Breast epithelium (tissue), 4 donors: ENCODE measurements around the gene DIS3L2. TPM values are rescaled to one million over a fixed set of nuclear protein-coding genes. Genes with fewer than 3 reads are reported as not detected.

Experiments
- DNase-seq, 2 donors: peaks; one replicate each; pipeline ENCODE4 v3.0.0-alpha.2; 2019; ENCODE audit warnings: low spot score in 2 of 2
- H3K27ac ChIP-seq, 2 donors: fragments of 200-600 bp; sonication (generic) in 1 of 2; one replicate each; pipeline ENCODE4 v1.5.1; 2016 to 2019; ENCODE audit warnings: mild to moderate bottlenecking in 1 of 2
- H3K27me3 ChIP-seq, 2 donors: fragments of 200-600 bp; sonication (generic) in 1 of 2; one replicate each; pipeline versions ENCODE4 v1.5.1 to v1.6.0; 2017 to 2019; ENCODE audit warnings: control low read depth in 1 of 2, mild to moderate bottlenecking in 1 of 2
- H3K36me3 ChIP-seq: fragments of 200-600 bp; one replicate; pipeline ENCODE4 v1.5.1; 2019
- H3K4me1 ChIP-seq, 2 donors: fragments of 200-600 bp; sonication (generic); one replicate each; pipeline ENCODE4 v1.5.1; 2016 to 2019; ENCODE audit warnings: control low read depth in 1 of 2
- H3K4me3 ChIP-seq, 3 donors: fragments of 200-600 bp; sonication (generic); 1 replicate in 2 of 3; 2 replicates in 1 of 3; pipeline ENCODE4 v1.5.1; 2016 to 2019; ENCODE audit warnings: mild to moderate bottlenecking in 3 of 3, moderate library complexity in 2 of 3
- H3K9me3 ChIP-seq, 2 donors: fragments of 200-600 bp; sonication (generic) in 1 of 2; one replicate each; pipeline ENCODE4 v1.5.1; 2016 to 2019; ENCODE audit warnings: control low read depth in 1 of 2
- CTCF ChIP-seq, 3 donors: fragments of 450-650 bp; IDR thresholded peaks; one replicate each; pipeline ENCODE4 v1.5.1; 2016 to 2017; ENCODE audit warnings: antibody characterized with exemption in 3 of 3, mild to moderate bottlenecking in 3 of 3, moderate library complexity in 3 of 3
- POLR2A ChIP-seq: fragments of 450-650 bp; IDR thresholded peaks from one replicate; pipeline ENCODE4 v1.6.1; 2016; ENCODE audit warnings: antibody characterized with exemption, mild to moderate bottlenecking, moderate library complexity
- POLR2AphosphoS5 ChIP-seq, 3 donors: sonication (generic); formaldehyde crosslinking; IDR thresholded peaks; one replicate each; pipeline ENCODE4 v1.6.1; 2017; ENCODE audit warnings: antibody characterized with exemption in 3 of 3
- intact Hi-C: fragments of 100-400 bp; cut with DNase I; formaldehyde crosslinking; loops from one replicate; pipeline ENCODE4 v1.15.1; 2023; ENCODE audit warnings: low total_unique reads
- total RNA-seq, 3 donors: library from RNA; depleted of rRNA; stranded (reverse); fragments of >200 nt; gene quantifications; one replicate each; pipeline ENCODE4 v1.1.0, GENCODE V29; 2016

The DIS3L2 gene
- total RNA-seq, 3 donors from 2014 or later = 19.2 to 38.9 (median 33.4) TPM

- intact Hi-C loops = no loop called here
- Histone ChIP-seq H3K4me3 (no peak overlapping the region), H3K27ac (no peak overlapping the region), H3K36me3 (no peaks in the 10 kb centered on the region), H3K9me3 (no peaks in the 10 kb centered on the region), H3K27me3 (no peaks in the 10 kb centered on the region), H3K4me1 (no peaks in the 10 kb centered on the region)
- TF ChIP-seq POLR2A (no peak), CTCF (IDR thresholded peaks at IDR 0.05) (no peak), POLR2AphosphoS5 (IDR thresholded peaks at IDR 0.05) (no peak)
- DNase-seq = no peak
These were observed 257.4 kb downstream of the DIS3L2 start for GRCh38 chr2:232218778-232219495.

GRCh38 chr2:232219496-232219870 lies 258.0 kb downstream of the DIS3L2 start:
- no peak for DNase-seq
- no peak overlapping the region for H3K4me3 ChIP-seq
- TF ChIP-seq CTCF (IDR thresholded peaks at IDR 0.05) (no peak), POLR2A (no peak), POLR2AphosphoS5 (IDR thresholded peaks at IDR 0.05) (no peak)

GRCh38 chr2:232219932-232220331 lies 258.4 kb downstream of the DIS3L2 start:
- Histone ChIP-seq H3K9me3 (no peaks in the 10 kb centered on the region), H3K4me3 (no peak overlapping the region), H3K27me3 (no peaks in the 10 kb centered on the region), H3K36me3 (no peaks in the 10 kb centered on the region), H3K27ac (no peak overlapping the region), H3K4me1 (no peaks in the 10 kb centered on the region)
- intact Hi-C loops = loop anchor here (10.0 kb wide), 1 partner anchor 245 kb away; no protein-coding TSS in a partner anchor
- DNase-seq = no peak
- TF ChIP-seq CTCF (IDR thresholded peaks at IDR 0.05) = no peak
- TF ChIP-seq POLR2A = no peak
- TF ChIP-seq POLR2AphosphoS5 (IDR thresholded peaks at IDR 0.05) = no peak

More at GRCh38 chr2:232219496-232219870, 258.0 kb downstream of the DIS3L2 start:
- no peak overlapping the region for H3K27ac ChIP-seq
- H3K4me1 ChIP-seq = no peaks in the 10 kb centered on the region
- no peaks in the 10 kb centered on the region for H3K36me3 ChIP-seq
- H3K9me3 ChIP-seq = no peaks in the 10 kb centered on the region
- H3K27me3 ChIP-seq = no peaks in the 10 kb centered on the region
- intact Hi-C loops = no loop called here

GRCh38 chr2:232225429-232225828 lies 263.9 kb downstream of the DIS3L2 start:
- Histone ChIP-seq H3K36me3 (no peaks in the 10 kb centered on the region), H3K27me3 (no peaks in the 10 kb centered on the region), H3K4me3 (no peak overlapping the region), H3K4me1 (peaks cover 0 to 3% of the 10 kb centered on the region in 2 donors), H3K27ac (no peak overlapping the region), H3K9me3 (no peaks in the 10 kb centered on the region)
- TF ChIP-seq POLR2AphosphoS5 (IDR thresholded peaks at IDR 0.05) (no peak), POLR2A (no peak), CTCF (IDR thresholded peaks at IDR 0.05) (no peak)
- intact Hi-C loops = loop anchor here (10.0 kb wide), 1 partner anchor 251 kb away; no protein-coding TSS in a partner anchor
- no peak for DNase-seq

GRCh38 chr2:232225895-232226294 lies 264.4 kb downstream of the DIS3L2 start:
- Histone ChIP-seq H3K27me3 (no peaks in the 10 kb centered on the region), H3K4me1 (peaks cover 0 to 3% of the 10 kb centered on the region in 2 donors), H3K4me3 (no peak overlapping the region), H3K36me3 (no peaks in the 10 kb centered on the region), H3K27ac (no peak overlapping the region), H3K9me3 (no peaks in the 10 kb centered on the region)
- TF ChIP-seq POLR2A = no peak
- TF ChIP-seq POLR2AphosphoS5 (IDR thresholded peaks at IDR 0.05) = no peak
- no peak for TF ChIP-seq CTCF (IDR thresholded peaks at IDR 0.05)
- intact Hi-C loops = loop anchor here (10.0 kb wide), 1 partner anchor 251 kb away; no protein-coding TSS in a partner anchor
- DNase-seq = no peak
